Inflammatory macrophage treated with lipopolysaccharide for 1 hour (primary cell): ENCODE measurements around the gene IFNL4.
"Not testable (repeated sequence)": the region's sequence is repeated elsewhere in the genome, so short reads cannot be mapped to it uniquely, and the experiment has no call there.

Experiments used
- DNase-seq, 2 donors: peaks; one replicate each; pipeline ENCODE4 v3.0.0-alpha.2; 2020 to 2022

IFNL4 gene

DNA sequence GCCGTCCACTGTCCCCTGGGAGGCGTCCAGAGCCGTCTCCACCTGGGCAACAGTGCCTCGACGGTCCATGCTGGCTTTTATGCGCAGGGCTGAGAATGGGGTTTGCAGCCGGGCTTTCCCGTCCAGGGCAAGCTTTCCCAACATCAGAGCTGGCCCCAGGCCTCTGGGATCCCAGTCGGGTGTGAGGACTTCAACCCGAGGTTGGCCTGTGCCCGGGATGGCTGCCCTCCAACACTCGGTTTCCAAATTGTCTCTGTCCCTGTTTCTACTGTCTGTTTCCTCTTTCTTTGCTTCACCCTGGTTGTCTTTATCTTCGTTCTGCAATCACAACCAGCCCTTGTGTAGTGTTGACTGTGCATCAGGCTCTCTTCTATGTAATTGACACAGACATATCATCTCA is at the start of gene IFNL4:
Gene IFNL4 (minus strand): TSS at position 51 of the 400 bp plus-strand sequence.
- no peak for DNase-seq

DNA sequence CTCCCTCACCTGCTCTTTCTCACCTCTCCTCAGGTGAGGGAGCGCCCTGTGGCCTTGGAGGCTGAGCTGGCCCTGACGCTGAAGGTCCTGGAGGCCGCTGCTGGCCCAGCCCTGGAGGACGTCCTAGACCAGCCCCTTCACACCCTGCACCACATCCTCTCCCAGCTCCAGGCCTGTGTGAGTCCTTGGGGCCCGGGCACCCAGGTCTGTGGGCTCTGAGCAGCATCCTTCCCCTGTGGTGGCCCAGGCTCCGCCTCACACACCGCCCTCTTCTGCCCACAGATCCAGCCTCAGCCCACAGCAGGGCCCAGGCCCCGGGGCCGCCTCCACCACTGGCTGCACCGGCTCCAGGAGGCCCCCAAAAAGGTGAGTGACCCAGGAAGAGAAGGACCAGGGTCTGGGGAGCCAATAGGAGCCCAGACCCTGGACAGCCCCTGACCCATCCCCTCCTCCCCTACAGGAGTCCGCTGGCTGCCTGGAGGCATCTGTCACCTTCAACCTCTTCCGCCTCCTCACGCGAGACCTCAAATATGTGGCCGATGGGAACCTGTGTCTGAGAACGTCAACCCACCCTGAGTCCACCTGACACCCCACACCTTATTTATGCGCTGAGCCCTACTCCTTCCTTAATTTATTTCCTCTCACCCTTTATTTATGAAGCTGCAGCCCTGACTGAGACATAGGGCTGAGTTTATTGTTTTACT is 49.4 kb upstream of the IFNL4 start:
- no peak for DNase-seq

GRCh38 chr19:39296906-39297305 is 48.2 kb upstream of the IFNL4 start:
- no peak for DNase-seq

- DNase-seq: peak; percentile 5 to 13
Observed at GRCh38 chr19:39296055-39296645, 47.5 kb upstream of the IFNL4 start, which contains the start of gene IFNL1. TSS of gene IFNL1 (plus strand) at chr19:39296407. CDS start at chr19:39296422, 15 bp downstream.

GRCh38 chr19:39293394-39293793 is 44.7 kb upstream of the IFNL4 start:
- DNase-seq: no peak

DNA sequence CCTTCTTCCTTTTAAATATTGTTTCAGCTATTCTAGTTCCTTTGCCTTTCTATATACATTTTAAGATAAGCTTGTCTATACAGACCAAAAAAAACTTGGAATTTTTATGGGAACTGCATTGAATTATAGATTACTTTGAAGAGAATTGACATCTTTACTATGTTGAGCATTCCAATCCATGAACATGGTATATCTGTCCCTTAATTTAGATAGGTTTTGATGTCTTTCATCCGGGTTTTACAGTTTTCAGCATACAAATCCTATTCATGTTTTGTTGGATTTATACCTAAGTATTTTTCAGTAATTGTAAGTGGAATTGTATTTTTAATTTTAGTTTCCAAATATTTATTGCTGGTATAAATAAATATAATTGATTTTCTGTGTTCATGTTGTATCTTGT is 35.4 kb upstream of the IFNL4 start:
- DNase-seq: no peak

DNA sequence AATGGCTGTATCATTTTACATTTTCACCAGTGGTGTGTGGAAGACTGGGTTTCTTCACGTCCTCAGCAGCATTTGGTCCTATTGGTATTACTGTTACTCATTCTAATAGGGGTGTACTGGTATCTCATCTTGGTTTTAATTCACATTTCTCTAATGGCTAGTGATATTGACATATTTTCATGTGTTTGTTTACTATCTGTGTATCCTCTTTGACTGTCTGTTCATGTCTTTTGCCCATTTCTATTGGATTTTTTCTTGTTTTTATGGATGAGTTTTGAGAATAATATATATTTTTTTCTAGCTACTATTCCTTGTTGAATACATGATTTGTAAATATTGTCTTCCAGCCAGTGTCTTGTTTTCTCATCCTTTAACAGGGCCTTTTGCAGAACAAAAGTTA is 33.4 kb upstream of the IFNL4 start:
- DNase-seq: no peak

GRCh38 chr19:39277598-39277997 is 28.9 kb upstream of the IFNL4 start:
- DNase-seq: no peak

DNA sequence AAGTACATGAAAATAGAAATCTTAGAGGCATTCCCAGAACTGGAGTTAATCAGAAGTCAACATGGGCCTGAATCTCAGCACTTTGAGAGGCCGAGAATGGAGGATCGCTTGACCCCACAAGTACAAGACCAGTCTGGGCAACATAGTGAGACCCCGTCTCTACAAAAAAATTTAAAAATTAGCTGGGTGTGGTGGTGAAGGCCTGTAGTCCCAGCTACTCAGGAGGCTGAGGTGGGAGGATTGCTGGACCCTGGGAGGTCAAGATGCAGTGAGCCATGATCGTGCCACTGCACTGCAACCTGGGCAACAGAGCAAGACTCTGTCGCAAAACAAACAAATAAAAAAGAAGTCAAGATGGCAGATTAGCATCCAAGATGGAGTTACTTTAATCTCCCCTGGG is 28.1 kb upstream of the IFNL4 start:
- no peak for DNase-seq

DNA sequence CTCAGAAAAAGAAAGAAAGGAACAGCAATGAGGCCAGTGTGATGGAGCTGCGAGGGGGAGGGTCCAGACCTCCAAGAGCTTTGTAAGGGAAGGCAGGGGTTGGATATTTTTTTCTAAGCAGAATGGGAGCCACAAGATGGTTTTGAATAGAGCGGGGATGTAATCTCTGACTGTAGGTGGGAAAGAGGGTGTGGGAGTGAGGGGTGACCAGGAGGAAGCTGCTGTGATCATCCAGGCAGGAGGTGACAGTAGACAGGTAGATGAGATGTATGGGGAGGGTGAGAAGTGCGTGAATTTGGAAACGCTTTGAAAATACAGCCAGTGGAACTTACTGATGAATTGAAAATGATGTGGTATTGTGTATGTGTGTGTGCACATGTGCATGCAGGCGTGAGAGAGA is 26.9 kb upstream of the IFNL4 start:
- DNase-seq: no peak

DNA sequence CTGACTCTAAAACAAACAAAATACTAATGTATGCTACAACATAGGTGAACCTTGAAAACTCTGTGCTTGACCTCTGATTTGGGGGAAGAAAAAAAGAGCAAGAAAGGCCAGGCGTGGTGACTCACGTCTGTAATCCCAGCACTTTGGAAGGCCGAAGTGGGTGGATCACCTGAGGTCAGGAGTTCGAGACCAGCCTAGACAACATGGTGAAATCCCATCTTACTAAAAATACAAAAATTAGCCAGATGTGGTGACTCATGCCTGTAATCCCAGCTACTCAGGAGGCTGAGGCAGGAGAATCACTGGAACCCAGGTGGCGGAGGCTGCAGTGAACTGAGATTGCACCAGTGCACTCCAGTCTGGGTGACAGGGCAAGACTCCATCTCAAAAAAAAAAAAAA is 25.2 kb upstream of the IFNL4 start:
- DNase-seq: not testable (repeated sequence)

GRCh38 chr19:39270036-39270871 is 21.6 kb upstream of the IFNL4 start:
- no peak for DNase-seq

- DNase-seq: not testable (repeated sequence)
Observed at GRCh38 chr19:39269369-39269768, 20.7 kb upstream of the IFNL4 start.

GRCh38 chr19:39268531-39269223 is 20.0 kb upstream of the IFNL4 start:
- not testable (repeated sequence) for DNase-seq

DNA sequence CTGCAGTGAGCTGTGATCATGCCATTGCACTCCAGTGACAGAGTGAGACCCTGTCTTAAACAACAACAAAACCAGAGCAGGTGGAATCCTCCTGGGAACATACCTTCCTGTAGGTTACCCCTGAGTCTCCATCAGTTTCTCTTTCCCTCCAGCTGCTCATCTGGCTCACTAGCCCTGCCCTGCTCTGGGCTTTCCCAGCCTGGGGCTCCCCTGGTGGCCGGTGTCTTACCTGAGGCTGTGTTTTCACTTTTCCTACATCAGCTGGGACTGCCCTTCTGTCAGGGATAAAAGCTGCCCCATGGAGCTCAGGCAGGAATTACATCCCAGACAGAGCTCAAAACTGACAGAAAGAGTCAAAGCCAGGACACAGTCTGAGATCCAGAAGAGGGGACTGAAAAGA is 19.4 kb upstream of the IFNL4 start, which contains the start of gene IFNL2:
Gene IFNL2 (plus strand): TSS at position 312 of the 400 bp plus-strand sequence. CDS start 173 bp downstream, outside the sequence.
- not testable (repeated sequence) for DNase-seq

- no peak for DNase-seq
Observed at GRCh38 chr19:39265321-39265916, 16.8 kb upstream of the IFNL4 start.

DNA sequence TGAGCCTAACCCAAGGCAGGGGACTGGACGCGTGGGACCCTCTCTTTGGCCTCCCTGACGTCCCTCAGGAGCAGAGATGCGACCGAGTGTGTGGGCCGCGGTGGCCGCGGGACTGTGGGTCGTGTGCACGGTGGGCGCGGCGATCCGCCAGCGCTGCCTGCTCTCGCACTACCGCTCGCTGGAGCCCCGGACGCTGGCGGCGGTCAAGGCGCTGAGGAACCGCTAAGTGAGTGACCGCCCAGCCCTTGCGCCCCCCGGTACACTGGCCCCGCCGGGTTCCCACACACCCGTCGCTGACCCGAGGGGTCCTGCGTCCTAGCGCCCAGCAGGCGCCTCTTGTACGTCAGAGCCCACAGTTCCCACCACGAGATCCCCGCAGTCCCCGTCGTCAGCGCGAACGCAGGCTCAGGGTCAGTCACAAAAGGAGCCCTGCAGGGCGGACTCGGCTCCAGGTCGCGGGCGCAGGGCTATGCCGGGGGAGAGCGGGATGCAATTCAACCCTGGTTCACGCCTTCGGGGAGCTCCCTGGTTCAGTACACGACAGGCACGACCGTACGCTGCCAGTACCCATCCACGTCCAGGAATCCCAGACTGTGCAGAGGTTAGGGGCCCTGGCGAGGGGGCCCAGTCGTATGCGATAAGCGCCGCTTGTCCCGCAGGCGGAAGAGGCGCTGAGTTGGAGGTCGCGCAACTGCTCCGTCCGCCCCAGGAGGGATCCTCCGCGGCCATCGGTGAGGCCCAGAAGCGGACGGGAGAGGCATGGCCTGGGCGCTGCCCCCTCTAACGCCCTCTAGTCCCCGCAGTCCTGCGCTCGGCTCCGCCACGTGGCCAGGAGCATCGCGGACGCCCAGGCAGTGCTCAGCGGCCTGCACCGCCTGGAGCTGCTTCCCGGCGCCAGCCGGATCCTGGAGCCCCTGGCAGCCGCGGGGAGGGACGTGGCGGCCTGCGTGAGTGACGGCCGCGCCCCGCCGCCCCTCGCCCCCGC is 15.9 kb upstream of the IFNL4 start:
- DNase-seq: no peak

- DNase-seq: no peak
Observed at GRCh38 chr19:39263912-39264305, 15.3 kb upstream of the IFNL4 start.

GRCh38 chr19:39262496-39262895 is 13.8 kb upstream of the IFNL4 start:
- DNase-seq: no peak

DNA sequence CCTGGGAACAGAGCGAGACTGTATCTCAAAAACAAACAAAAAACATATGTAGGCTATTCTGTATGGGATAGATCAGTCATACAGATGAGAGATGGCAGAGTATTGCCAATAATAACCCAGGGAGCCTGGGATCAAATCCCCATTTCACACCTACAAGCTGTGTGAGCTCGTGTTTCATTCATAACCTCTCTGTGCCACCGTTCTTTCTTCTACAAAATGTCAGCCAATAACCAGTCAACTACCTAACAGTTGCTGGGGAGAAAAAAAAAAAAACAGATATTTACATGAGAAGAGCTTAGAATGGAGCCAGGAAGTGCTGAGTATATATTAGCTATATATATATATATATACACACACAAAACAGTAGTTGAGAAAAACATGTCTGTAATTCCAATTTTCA is 13.0 kb upstream of the IFNL4 start:
- no peak for DNase-seq

GRCh38 chr19:39257227-39257626 is 8.6 kb upstream of the IFNL4 start:
- no peak for DNase-seq
